ENCODE results near the gene SULT2B1. TPM values are rescaled to one million over a fixed set of nuclear protein-coding genes. Genes with fewer than 3 reads are reported as not detected.

The SULT2B1 gene
- total and polyA plus RNA-seq, 2 experiments from 2014 or later: not detected

DNA sequence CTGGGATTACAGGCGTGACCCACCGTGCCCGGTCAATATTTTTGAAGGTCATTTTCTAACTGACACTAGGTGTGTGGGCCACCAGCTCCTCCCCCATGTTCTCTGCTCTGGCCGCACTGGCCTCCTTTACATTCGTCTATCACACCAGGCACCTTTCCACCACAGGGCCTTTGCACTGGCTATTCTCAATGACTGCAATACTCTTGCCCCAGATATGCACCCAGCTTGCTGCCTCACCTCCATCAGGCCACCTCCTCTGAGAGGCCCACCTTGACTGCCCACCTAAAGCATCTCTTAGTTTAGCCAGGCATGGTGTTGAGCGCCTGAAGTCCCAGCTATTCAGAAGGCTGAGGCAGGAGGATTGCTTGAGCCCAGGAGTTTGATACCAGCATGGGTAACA lies 10.2 kb upstream of the SULT2B1 start:
- Histone ChIP-seq H2AFZ (no peak overlapping the region), H3K4me1 (ENCODE audit: insufficient read depth) (no peaks in the 10 kb centered on the region), H3K4me2 (ENCODE audit: unreplicated experiment) (no peak overlapping the region), H3F3A (ENCODE audit: insufficient read depth) (no peaks in the 10 kb centered on the region), H3K4me3 (no peak overlapping the region), H3K27me3 (replicated peaks; ENCODE audit: insufficient read depth) (no peaks in the 10 kb centered on the region; the same call in 1 of the 2 replicates), H3K36me3 (ENCODE audit: low read depth) (no peaks in the 10 kb centered on the region), H4K20me1 (ENCODE audit: insufficient read depth) (no peaks in the 10 kb centered on the region), H3K9me3 (ENCODE audit: low read depth) (no peaks in the 10 kb centered on the region), H3K9me2 (ENCODE audit: insufficient read depth) (no peaks in the 10 kb centered on the region), H3K9ac (no peak overlapping the region), H3K27ac (no peak overlapping the region), H3K79me2 (ENCODE audit: insufficient read depth) (no peaks in the 10 kb centered on the region)
- DNase-seq: no peak
- in situ Hi-C loops (cut with MboI): no loop called here
- TF ChIP-seq EZH2phosphoT487 (IDR thresholded peaks at IDR 0.05; ENCODE audit: insufficient read depth, low read depth): no peak
- TF ChIP-seq EZH2 (IDR thresholded peaks at IDR 0.05; ENCODE audit: insufficient read depth, poor library complexity, severe bottlenecking): no peak
- 90 to 92% methylated on average over 6 of the region's 6 CpGs for WGBS, 2 experiments (ENCODE audit: low coverage in 1 of 2, low lambda C conversion rate in 2 of 2, missing lambda C conversion rate in 2 of 2)

DNA sequence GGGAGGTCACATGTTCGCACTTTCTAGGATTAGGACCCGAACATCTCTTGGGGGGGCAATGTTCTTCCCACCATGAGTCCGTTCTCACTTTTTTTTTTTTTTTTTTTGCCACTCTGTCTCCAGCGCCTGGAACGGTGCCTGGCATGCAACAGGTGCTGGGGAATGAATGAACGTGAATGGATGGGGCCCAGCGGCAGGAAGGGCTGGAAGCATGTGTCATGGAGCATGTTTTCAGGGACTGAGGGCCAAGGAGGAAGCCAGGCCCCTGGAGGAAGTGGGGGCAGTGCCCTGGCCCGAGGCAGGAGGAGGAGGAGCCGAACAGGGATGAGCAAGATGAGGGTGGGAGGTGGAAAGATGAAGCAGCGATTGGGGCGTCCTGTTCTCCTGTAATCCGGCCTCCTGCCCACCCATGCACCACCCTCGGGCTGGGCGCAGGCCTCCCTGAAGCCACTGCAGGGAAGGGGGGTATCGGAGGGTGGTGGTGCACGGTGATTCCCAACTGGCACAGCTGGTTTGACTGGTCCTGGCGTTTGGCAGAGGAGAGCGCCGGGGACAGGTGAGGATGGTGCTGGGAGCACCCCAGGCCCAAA lies 8.8 kb upstream of the SULT2B1 start:
- Histone ChIP-seq H3K9ac (no peak overlapping the region), H3F3A (ENCODE audit: insufficient read depth) (no peaks in the 10 kb centered on the region), H3K79me2 (ENCODE audit: insufficient read depth) (no peaks in the 10 kb centered on the region), H3K4me1 (ENCODE audit: insufficient read depth) (no peaks in the 10 kb centered on the region), H3K4me3 (no peak overlapping the region), H3K27me3 (replicated peaks; ENCODE audit: insufficient read depth) (no peaks in the 10 kb centered on the region; the same call in 1 of the 2 replicates), H4K20me1 (ENCODE audit: insufficient read depth) (no peaks in the 10 kb centered on the region), H3K36me3 (ENCODE audit: low read depth) (no peaks in the 10 kb centered on the region), H3K4me2 (ENCODE audit: unreplicated experiment) (peak overlapping the region; percentile 12), H2AFZ (peak overlapping the region; percentile 36; the same call in 1 of the 2 replicates), H3K27ac (no peak overlapping the region), H3K9me2 (ENCODE audit: insufficient read depth) (no peaks in the 10 kb centered on the region), H3K9me3 (ENCODE audit: low read depth) (no peaks in the 10 kb centered on the region)
- WGBS, 2 experiments (ENCODE audit: low coverage in 1 of 2, low lambda C conversion rate in 2 of 2, missing lambda C conversion rate in 2 of 2): 15 to 26% methylated on average over 17 to 19 of the region's 19 CpGs
- in situ Hi-C loops (cut with MboI): no loop called here
- DNase-seq: peak; percentile 82
- no peak for TF ChIP-seq EZH2 (IDR thresholded peaks at IDR 0.05; ENCODE audit: insufficient read depth, poor library complexity, severe bottlenecking)
- TF ChIP-seq EZH2phosphoT487 (IDR thresholded peaks at IDR 0.05; ENCODE audit: insufficient read depth, low read depth): no peak

DNA sequence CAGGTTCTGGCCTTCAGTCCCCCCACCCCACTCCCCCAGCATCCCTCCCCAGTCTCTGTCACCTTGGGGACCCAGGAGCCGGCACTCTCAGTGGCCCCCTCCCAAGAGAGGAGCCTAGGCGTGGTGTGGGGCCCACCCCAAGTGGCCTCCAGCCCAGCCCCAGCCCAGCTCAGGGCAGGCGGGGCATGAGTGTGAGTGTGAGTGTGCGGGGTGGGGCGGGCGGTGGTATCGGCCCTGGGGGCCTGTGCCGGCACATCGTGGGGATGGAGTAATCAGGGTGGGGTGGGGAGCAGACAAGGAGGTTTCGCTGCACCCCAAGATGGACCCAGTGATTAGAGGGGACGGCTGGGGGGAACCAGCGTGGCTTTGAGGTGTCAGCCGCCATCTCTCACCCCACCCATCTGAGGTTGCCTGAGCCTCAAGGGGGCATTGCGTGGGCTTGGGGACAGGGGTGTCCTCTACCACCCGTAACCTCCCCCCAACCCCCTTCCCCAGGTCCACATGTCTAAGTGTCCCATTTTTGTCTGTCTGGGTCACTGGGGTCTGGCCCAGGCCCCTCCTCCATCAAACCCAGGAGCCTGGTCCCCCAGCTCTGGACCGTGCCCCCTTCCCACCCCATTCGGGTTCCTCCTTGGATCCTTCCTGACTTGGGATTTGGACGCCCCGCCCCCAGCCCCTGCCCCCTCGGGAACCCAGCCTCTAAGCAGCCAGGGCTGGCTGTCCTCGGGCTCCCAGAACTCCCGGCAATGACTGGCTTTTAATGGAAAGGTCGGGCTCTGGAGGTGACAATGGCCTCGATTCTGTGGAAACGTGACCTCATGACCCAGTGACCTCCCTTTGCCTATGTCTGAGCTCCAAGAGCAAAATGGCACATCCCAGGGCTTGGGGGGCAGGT lies 6.9 kb upstream of the SULT2B1 start:
- Histone ChIP-seq H3K27ac (no peak overlapping the region), H3K4me2 (ENCODE audit: unreplicated experiment) (no peak overlapping the region), H3K36me3 (ENCODE audit: low read depth) (no peaks in the 10 kb centered on the region), H3K4me1 (ENCODE audit: insufficient read depth) (no peaks in the 10 kb centered on the region), H3K27me3 (replicated peaks; ENCODE audit: insufficient read depth) (no peaks in the 10 kb centered on the region; the same call in 1 of the 2 replicates), H4K20me1 (ENCODE audit: insufficient read depth) (no peaks in the 10 kb centered on the region), H3K4me3 (no peak overlapping the region), H3K79me2 (ENCODE audit: insufficient read depth) (no peaks in the 10 kb centered on the region), H3F3A (ENCODE audit: insufficient read depth) (no peaks in the 10 kb centered on the region), H3K9me2 (ENCODE audit: insufficient read depth) (no peaks in the 10 kb centered on the region), H3K9ac (no peak overlapping the region), H2AFZ (no peak overlapping the region), H3K9me3 (ENCODE audit: low read depth) (no peaks in the 10 kb centered on the region)
- in situ Hi-C loops (cut with MboI): no loop called here
- 32% methylated on average over 18 to 25 of the region's 25 CpGs for WGBS, 2 experiments (ENCODE audit: low coverage in 1 of 2, low lambda C conversion rate in 2 of 2, missing lambda C conversion rate in 2 of 2)
- no peak for DNase-seq
- TF ChIP-seq EZH2 (IDR thresholded peaks at IDR 0.05; ENCODE audit: insufficient read depth, poor library complexity, severe bottlenecking): no peak
- no peak for TF ChIP-seq EZH2phosphoT487 (IDR thresholded peaks at IDR 0.05; ENCODE audit: insufficient read depth, low read depth)

GRCh38 chr19:48547722-48548121 lies 4.2 kb upstream of the SULT2B1 start:
- no peak overlapping the region for H3K4me3 ChIP-seq
- no peaks in the 10 kb centered on the region for H3K9me2 ChIP-seq (ENCODE audit: insufficient read depth)
- in situ Hi-C loops (cut with MboI): no loop called here
- no peak overlapping the region for H2AFZ ChIP-seq
- H4K20me1 ChIP-seq (ENCODE audit: insufficient read depth): no peaks in the 10 kb centered on the region
- no peaks in the 10 kb centered on the region for H3K36me3 ChIP-seq (ENCODE audit: low read depth)
- no peaks in the 10 kb centered on the region for H3K9me3 ChIP-seq (ENCODE audit: low read depth)
- TF ChIP-seq EZH2phosphoT487 (IDR thresholded peaks at IDR 0.05; ENCODE audit: insufficient read depth, low read depth) (no peak), EZH2 (IDR thresholded peaks at IDR 0.05; ENCODE audit: insufficient read depth, poor library complexity, severe bottlenecking) (no peak)
- H3K27me3 ChIP-seq (replicated peaks; ENCODE audit: insufficient read depth): no peaks in the 10 kb centered on the region; the same call in 1 of the 2 replicates
- H3K79me2 ChIP-seq (ENCODE audit: insufficient read depth): no peaks in the 10 kb centered on the region
- WGBS, 2 experiments (ENCODE audit: low coverage in 1 of 2, low lambda C conversion rate in 2 of 2, missing lambda C conversion rate in 2 of 2): 30 to 31% methylated on average over 1 of the region's 1 CpG
- H3F3A ChIP-seq (ENCODE audit: insufficient read depth): no peaks in the 10 kb centered on the region
- H3K27ac ChIP-seq: no peak overlapping the region
- H3K9ac ChIP-seq: no peak overlapping the region
- H3K4me1 ChIP-seq (ENCODE audit: insufficient read depth): no peaks in the 10 kb centered on the region
- no peak for DNase-seq
- no peak overlapping the region for H3K4me2 ChIP-seq (ENCODE audit: unreplicated experiment)
